Measurements from ENCODE around the gene TNNC1.

- TF ChIP-seq CTCF (IDR thresholded peaks at IDR 0.05 in 8 of 11, conservative IDR thresholded peaks at IDR 0.05 in 3 of 11) (no peak), POLR2A (IDR thresholded peaks at IDR 0.05) (no peak), POLR2AphosphoS5 (IDR thresholded peaks at IDR 0.05) (no peak)
These were observed 34.9 kb upstream of the TNNC1 start for GRCh38 chr3:52488746-52489145.

All from spleen (tissue), 7 donors.